K562 (cell line): ENCODE results near the gene THBS2. TPM values are rescaled to one million over a fixed set of nuclear protein-coding genes. Genes with fewer than 3 reads are reported as not detected.

Experiments
- ATAC-seq: fragments of 200-7000 bp; cut with Tn5 transposase; 3 replicates; pipeline ENCODE4 v1.9.1; 2020; ENCODE audit warnings: moderate library complexity
- BruUV-seq: library from RNA; stranded (reverse); fragments of 400-500 nt; replicated peaks from 2 replicates; lab custom pipeline; 2021; lab: Mats Ljungman, UMichigan
- CTCF ChIA-PET: fragments of 300-600 bp; formaldehyde crosslinking; extraction: SDS; loops from one replicate; lab custom pipeline; 2021; ENCODE audit warnings: low intra/inter-chr PET ratio; lab: Yijun Ruan, JAX
- POLR2A ChIA-PET: fragments of 300-600, 350-650 bp; sonication (Branson Sonifier 250); formaldehyde crosslinking; extraction: SDS; loops from one replicate; lab custom pipeline; 2021; ENCODE audit warnings: antibody characterized with exemption, inconsistent platforms; lab: Yijun Ruan, JAX
- DNase-seq, 4 experiments: peaks; one replicate each; pipeline versions ENCODE4 v3.0.0 to v3.0.0-alpha.2; 2011 to 2018; ENCODE audit warnings: low spot score in 3 of 4, mixed read lengths in 3 of 4; ENCODE audit errors: extremely low read depth in 1 of 4
- FAIRE-seq: peaks from 2 replicates; lab custom pipeline; 2011; peaks lifted over from hg19 to GRCh38; lab: Jason Lieb, UNC
- H2AFZ ChIP-seq: 2 replicates; pipeline ENCODE4 v1.6.0; 2011; ENCODE audit warnings: low read depth, low read length, control low read depth, inconsistent platforms
- H3K27ac ChIP-seq: fragments of 200-600 bp; 3 replicates; pipeline ENCODE4 v1.8.0; 2011; ENCODE audit warnings: low read depth, mild to moderate bottlenecking, control low read depth, inconsistent platforms, low read length, moderate library complexity, mixed read lengths; ENCODE audit errors: extremely low read depth
- H3K27me3 ChIP-seq, 2 experiments: fragments of 300-600 bp in 1 of 2; 2 replicates in 1 of 2; 3 replicates in 1 of 2; pipeline versions ENCODE4 v1.6.0 to v1.8.0; 2011; ENCODE audit warnings: inconsistent platforms in 2 of 2, low read length in 2 of 2, mild to moderate bottlenecking in 1 of 2, mixed read lengths in 1 of 2, moderate library complexity in 1 of 2; ENCODE audit not compliant: control insufficient read depth in 2 of 2, insufficient read depth in 2 of 2
- H3K36me3 ChIP-seq: fragments of 300-600 bp; 3 replicates; pipeline ENCODE4 v1.8.0; 2011; ENCODE audit warnings: mild to moderate bottlenecking, low read length, inconsistent platforms; ENCODE audit not compliant: control insufficient read depth, insufficient read depth
- H3K4me1 ChIP-seq, 2 experiments: fragments of 200-600 bp in 1 of 2; replicated peaks in 1 of 2; 2 replicates in 1 of 2; 3 replicates in 1 of 2; pipeline versions ENCODE4 v1.5.1 to v1.8.0; 2011; ENCODE audit warnings: inconsistent platforms in 2 of 2, low read length in 2 of 2, mild to moderate bottlenecking in 1 of 2, mixed read lengths in 1 of 2, moderate library complexity in 1 of 2; ENCODE audit not compliant: control insufficient read depth in 2 of 2, insufficient read depth in 2 of 2
- H3K4me2 ChIP-seq: 2 replicates; pipeline ENCODE4 v1.6.1; 2011; ENCODE audit warnings: low read length, control low read depth, inconsistent platforms, mixed read lengths; ENCODE audit not compliant: insufficient read depth
- H3K4me3 ChIP-seq: fragments of 200-600 bp; sonication (generic), shearing (Covaris generic); 2 replicates; pipeline ENCODE4 v1.5.1; 2016; ENCODE audit warnings: control low read depth, inconsistent platforms
- H3K79me2 ChIP-seq: fragments of 200-600 bp; 3 replicates; pipeline ENCODE4 v1.8.0; 2011; ENCODE audit warnings: low read length, inconsistent platforms; ENCODE audit not compliant: control insufficient read depth, insufficient read depth
- H3K9ac ChIP-seq, 2 experiments: 2 replicates each; pipeline versions ENCODE4 v1.6.0 to v1.6.1; 2011; ENCODE audit warnings: low read depth in 2 of 2, low read length in 2 of 2, control low read depth in 1 of 2, inconsistent platforms in 1 of 2, mild to moderate bottlenecking in 1 of 2, mixed read lengths in 1 of 2; ENCODE audit not compliant: insufficient read depth in 1 of 2
- H3K9me1 ChIP-seq: one replicate; pipeline ENCODE4 v1.6.0; 2011; ENCODE audit warnings: inconsistent platforms, mild to moderate bottlenecking, low read length, moderate library complexity; ENCODE audit not compliant: control insufficient read depth, insufficient read depth
- H3K9me3 ChIP-seq: replicated peaks from 2 replicates; pipeline ENCODE4 v1.5.1; 2011; ENCODE audit warnings: low read depth, low read length, inconsistent platforms; ENCODE audit not compliant: control insufficient read depth, insufficient read depth
- H4K20me1 ChIP-seq: replicated peaks from 2 replicates; pipeline ENCODE4 v1.6.1; 2011; ENCODE audit warnings: low read length, inconsistent platforms, mixed read lengths; ENCODE audit not compliant: control insufficient read depth, insufficient read depth
- YBX1 ChIP-seq: fragments of 450-650 bp; IDR thresholded peaks from 2 replicates; pipeline ENCODE4 v1.7.1; 2016; ENCODE audit warnings: mild to moderate bottlenecking
- ZNF263 ChIP-seq: sonication (generic); formaldehyde crosslinking; IDR thresholded peaks from 2 replicates; pipeline ENCODE4 v1.8.0; 2022; ENCODE audit warnings: mild to moderate bottlenecking, missing genetic modification reagents, borderline replicate concordance
- WGBS: fragments of 100-300 bp; shearing (Covaris generic); methylation state at CpG from one replicate; pipeline ENCODE4 v1.1.6; 2016; ENCODE audit warnings: low coverage, mixed read lengths; ENCODE audit not compliant: insufficient coverage; ENCODE audit errors: missing lambda C conversion rate; 5-methylcytosine and 5-hydroxymethylcytosine counted together
- in situ Hi-C: fragments of 300-500 bp; cut with MboI; formaldehyde crosslinking; loops from 4 replicates; pipeline ENCODE4 v1.15.0; 2018; ENCODE audit warnings: inconsistent platforms, mixed read lengths
- intact Hi-C: fragments of 100-400 bp; cut with micrococcal nuclease; formaldehyde crosslinking; loops from 2 replicates; pipeline ENCODE4 v1.14.2; 2022
- polyA plus RNA-seq, 8 experiments: library from polyadenylated mRNA; depleted of rRNA in 4 of 8; stranded (reverse) in 5 of 8; unstranded in 3 of 8; fragments of >200 nt; fragmentation: Nextera tagmentation in 2 of 8; fragmentation: Illumina TruSeq in 1 of 8; extraction: Ambion mirVana in 2 of 8; extraction: Trizol in 1 of 8; gene quantifications; 2 replicates each; pipeline versions ENCODE4 v1.2.1 to v1.2.3, GENCODE V29; 2011 to 2014; ENCODE audit warnings: inconsistent platforms in 1 of 8, missing spikeins in 1 of 8
- total RNA-seq, 7 experiments: library from RNA; depleted of rRNA in 6 of 7; stranded (reverse); fragments of >200 nt in 6 of 7; fragmentation: Illumina TruSeq in 2 of 7; extraction: Trizol in 2 of 7; gene quantifications; 2 replicates each; pipeline versions ENCODE4 v1.2.1 to v1.2.3, GENCODE V29; 2011 to 2021; ENCODE audit warnings: low replicate concordance in 1 of 7
- TF ChIP-seq, protein P1 (sequence below): fragments of 250-450 bp; sonication (Bioruptor Pico); IDR thresholded peaks from 2 replicates; pipeline ENCODE4 v1.4.0; 2020; ENCODE audit warnings: mild to moderate bottlenecking, moderate library complexity
- TF ChIP-seq, protein P2 (sequence below), 3 experiments: IDR thresholded peaks in 2 of 3; conservative IDR thresholded peaks in 1 of 3; 2 replicates each; pipeline ENCODE4 v1.5.1; 2011 to 2012; ENCODE audit warnings: low read length in 3 of 3, mild to moderate bottlenecking in 3 of 3, control low read depth in 2 of 3, improper control_type of control experiment in 1 of 3, inconsistent platforms in 1 of 3, low read depth in 1 of 3, mixed read lengths in 1 of 3, moderate library complexity in 1 of 3; ENCODE audit not compliant: insufficient read depth in 2 of 3

THBS2 gene
- total and polyA plus RNA-seq, 9 of the 15 experiments (the other 6 are each of a cell fraction or from before 2014, with no cell fraction given): 0.03 to 0.11 (median 0.03) TPM; not detected in 6

DNA sequence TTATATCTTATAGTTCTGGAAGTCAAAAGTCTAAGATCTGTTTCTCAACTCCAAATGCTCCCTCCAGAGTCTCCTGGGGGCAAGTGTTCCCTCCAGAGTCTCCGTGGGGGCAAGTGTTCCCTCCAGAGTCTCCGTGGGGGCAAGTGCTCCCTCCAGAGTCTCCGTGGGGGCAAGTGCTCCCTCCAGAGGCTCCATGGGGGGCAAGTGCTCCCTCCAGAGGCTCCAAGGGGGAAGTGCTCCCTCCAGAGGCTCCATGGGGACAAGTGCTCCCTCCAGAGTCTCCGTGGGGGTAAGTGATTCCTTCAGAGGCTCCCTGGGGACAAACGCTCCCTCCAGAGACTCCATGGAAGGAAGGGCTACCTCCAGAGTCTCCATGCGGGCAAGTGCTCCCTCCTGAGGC is 34.0 kb upstream of the THBS2 start:
- TF ChIP-seq YBX1 (no peak), ZNF263 (CRISPR knock-in tag) (peak; percentile 76)
- TF ChIP-seq, protein P1, sequence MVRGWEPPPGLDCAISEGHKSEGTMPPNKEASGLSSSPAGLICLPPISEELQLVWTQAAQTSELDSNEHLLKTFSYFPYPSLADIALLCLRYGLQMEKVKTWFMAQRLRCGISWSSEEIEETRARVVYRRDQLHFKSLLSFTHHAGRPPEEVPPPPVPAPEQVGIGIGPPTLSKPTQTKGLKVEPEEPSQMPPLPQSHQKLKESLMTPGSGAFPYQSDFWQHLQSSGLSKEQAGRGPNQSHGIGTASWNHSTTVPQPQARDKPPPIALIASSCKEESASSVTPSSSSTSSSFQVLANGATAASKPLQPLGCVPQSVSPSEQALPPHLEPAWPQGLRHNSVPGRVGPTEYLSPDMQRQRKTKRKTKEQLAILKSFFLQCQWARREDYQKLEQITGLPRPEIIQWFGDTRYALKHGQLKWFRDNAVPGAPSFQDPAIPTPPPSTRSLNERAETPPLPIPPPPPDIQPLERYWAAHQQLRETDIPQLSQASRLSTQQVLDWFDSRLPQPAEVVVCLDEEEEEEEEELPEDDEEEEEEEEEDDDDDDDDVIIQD (CRISPR knock-in tag): no peak
- TF ChIP-seq, protein P2, sequence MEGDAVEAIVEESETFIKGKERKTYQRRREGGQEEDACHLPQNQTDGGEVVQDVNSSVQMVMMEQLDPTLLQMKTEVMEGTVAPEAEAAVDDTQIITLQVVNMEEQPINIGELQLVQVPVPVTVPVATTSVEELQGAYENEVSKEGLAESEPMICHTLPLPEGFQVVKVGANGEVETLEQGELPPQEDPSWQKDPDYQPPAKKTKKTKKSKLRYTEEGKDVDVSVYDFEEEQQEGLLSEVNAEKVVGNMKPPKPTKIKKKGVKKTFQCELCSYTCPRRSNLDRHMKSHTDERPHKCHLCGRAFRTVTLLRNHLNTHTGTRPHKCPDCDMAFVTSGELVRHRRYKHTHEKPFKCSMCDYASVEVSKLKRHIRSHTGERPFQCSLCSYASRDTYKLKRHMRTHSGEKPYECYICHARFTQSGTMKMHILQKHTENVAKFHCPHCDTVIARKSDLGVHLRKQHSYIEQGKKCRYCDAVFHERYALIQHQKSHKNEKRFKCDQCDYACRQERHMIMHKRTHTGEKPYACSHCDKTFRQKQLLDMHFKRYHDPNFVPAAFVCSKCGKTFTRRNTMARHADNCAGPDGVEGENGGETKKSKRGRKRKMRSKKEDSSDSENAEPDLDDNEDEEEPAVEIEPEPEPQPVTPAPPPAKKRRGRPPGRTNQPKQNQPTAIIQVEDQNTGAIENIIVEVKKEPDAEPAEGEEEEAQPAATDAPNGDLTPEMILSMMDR (IDR thresholded peaks at IDR 0.05 in 2 of 3, conservative IDR thresholded peaks at IDR 0.05 in 1 of 3; ENCODE audit: insufficient read depth in 2 of 3, low read depth in 1 of 3, low read length in 3 of 3): peak; percentile 33 to 67 (median 42); a peak in 4 of 6 replicates
- ChIA-PET POLR2A (no interaction called here), CTCF (no interaction called here)
- FAIRE-seq: no peak
- Histone ChIP-seq H3K36me3 (no peaks in the 10 kb centered on the region), H3K27ac (no peak overlapping the region), H3K4me3 (no peak overlapping the region), H3K4me2 (no peak overlapping the region), H3K4me1 (no peaks in the 10 kb centered on the region), H3K79me2 (no peaks in the 10 kb centered on the region), H2AFZ (no peak overlapping the region), H3K9me3 (no peaks in the 10 kb centered on the region), H3K9ac (no peak overlapping the region), H3K27me3 (peaks cover 16 to 53% of the 10 kb centered on the region in 2 experiments; a peak in 4 of 5 replicates), H3K9me1 (no peaks in the 10 kb centered on the region), H4K20me1 (no peaks in the 10 kb centered on the region)
- no TSS peak for BruUV-seq
- ATAC-seq: peak; percentile 45; the same call in 1 of the 3 replicates
- intact Hi-C loops (no loop called here), in situ Hi-C loops (no loop called here)
- 0% methylated on average over 5 of the region's 6 CpGs for WGBS
- DNase-seq: peak in 1 of 4 experiments; percentile 6
